ENCODE results near the gene ARHGAP32.

DNA sequence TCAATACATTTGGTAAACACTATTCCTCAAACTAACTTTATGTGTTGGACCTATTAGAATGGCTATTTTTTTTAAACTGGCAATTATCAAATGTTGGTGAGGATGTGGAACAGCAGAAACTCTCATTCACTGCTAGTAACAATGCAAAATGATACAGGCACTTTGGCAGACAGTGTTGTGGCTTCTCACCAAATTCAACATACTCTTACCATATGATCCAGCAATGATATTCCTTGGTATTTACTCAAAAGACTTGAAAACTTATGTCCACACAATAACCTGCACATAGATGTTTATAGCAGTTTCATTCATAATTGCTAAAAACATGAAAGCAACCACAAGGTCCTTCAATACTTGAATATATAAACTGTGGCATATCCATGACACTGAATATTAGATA, 136.9 kb downstream of the ARHGAP32 start:
- TF ChIP-seq POLR2A (IDR thresholded peaks at IDR 0.05) (no peak), POLR2AphosphoS5 (IDR thresholded peaks at IDR 0.05) (no peak)
- TF ChIP-seq, protein P1, sequence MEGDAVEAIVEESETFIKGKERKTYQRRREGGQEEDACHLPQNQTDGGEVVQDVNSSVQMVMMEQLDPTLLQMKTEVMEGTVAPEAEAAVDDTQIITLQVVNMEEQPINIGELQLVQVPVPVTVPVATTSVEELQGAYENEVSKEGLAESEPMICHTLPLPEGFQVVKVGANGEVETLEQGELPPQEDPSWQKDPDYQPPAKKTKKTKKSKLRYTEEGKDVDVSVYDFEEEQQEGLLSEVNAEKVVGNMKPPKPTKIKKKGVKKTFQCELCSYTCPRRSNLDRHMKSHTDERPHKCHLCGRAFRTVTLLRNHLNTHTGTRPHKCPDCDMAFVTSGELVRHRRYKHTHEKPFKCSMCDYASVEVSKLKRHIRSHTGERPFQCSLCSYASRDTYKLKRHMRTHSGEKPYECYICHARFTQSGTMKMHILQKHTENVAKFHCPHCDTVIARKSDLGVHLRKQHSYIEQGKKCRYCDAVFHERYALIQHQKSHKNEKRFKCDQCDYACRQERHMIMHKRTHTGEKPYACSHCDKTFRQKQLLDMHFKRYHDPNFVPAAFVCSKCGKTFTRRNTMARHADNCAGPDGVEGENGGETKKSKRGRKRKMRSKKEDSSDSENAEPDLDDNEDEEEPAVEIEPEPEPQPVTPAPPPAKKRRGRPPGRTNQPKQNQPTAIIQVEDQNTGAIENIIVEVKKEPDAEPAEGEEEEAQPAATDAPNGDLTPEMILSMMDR (IDR thresholded peaks at IDR 0.05) = no peak
